B cell (primary cell): ENCODE measurements around the gene TPST1. TPM values are rescaled to one million over a fixed set of nuclear protein-coding genes. Genes with fewer than 3 reads are reported as not detected.

ENCODE experiments used
- ATAC-seq: fragments of 200-7000 bp; cut with Tn5 transposase; one replicate; pipeline ENCODE4 v1.10.0; 2021; ENCODE audit warnings: low read depth, mild to moderate bottlenecking, moderate number of reproducible peaks, moderate library complexity
- CTCF ChIA-PET: fragments of 350-600 bp; sonication (Branson Sonifier 250); formaldehyde crosslinking; loops from one replicate; lab custom pipeline; 2021; ENCODE audit warnings: antibody characterized with exemption, inconsistent platforms; lab: Charles Lee
- POLR2A ChIA-PET: fragments of 350-600 bp; sonication (Branson Sonifier 250); formaldehyde crosslinking; loops from one replicate; lab custom pipeline; 2021; ENCODE audit warnings: antibody characterized with exemption; lab: Charles Lee
- DNase-seq: peaks from one replicate; pipeline ENCODE4 v3.0.0; 2013
- H2AFZ ChIP-seq: 2 replicates; pipeline ENCODE4 v1.6.1; 2012; ENCODE audit warnings: mild to moderate bottlenecking, low read depth, low read length; ENCODE audit not compliant: insufficient read depth, poor library complexity, severe bottlenecking
- H3K27ac ChIP-seq, 2 donors: 1 replicate in 1 of 2; 2 replicates in 1 of 2; pipeline ENCODE4 v1.5.1; 2012 to 2013; ENCODE audit warnings: low read length in 2 of 2, mild to moderate bottlenecking in 2 of 2, moderate library complexity in 1 of 2
- H3K27me3 ChIP-seq, 4 experiments: fragments of 200-600 bp in 1 of 4; sonication (generic) in 1 of 4; replicated peaks in 1 of 4; 1 replicate in 2 of 4; 2 replicates in 2 of 4; pipeline versions ENCODE4 v1.6.1 to v1.7.0; 2013 to 2016; ENCODE audit warnings: low read length in 3 of 4, mild to moderate bottlenecking in 2 of 4, mixed read lengths in 1 of 4, moderate library complexity in 1 of 4; ENCODE audit not compliant: insufficient read depth in 4 of 4, control insufficient read depth in 3 of 4; ENCODE audit errors: control extremely low read depth in 1 of 4
- H3K36me3 ChIP-seq, 2 experiments: replicated peaks in 1 of 2; 1 replicate in 1 of 2; 2 replicates in 1 of 2; pipeline versions ENCODE4 v1.6.1 to v1.7.1; 2013; ENCODE audit warnings: low read length in 1 of 2; ENCODE audit not compliant: insufficient read depth in 2 of 2, control insufficient read depth in 1 of 2; ENCODE audit errors: control extremely low read depth in 1 of 2, extremely low read depth in 1 of 2
- H3K4me1 ChIP-seq, 2 donors: fragments of 200-600 bp in 1 of 2; sonication (generic) in 1 of 2; 1 replicate in 1 of 2; 2 replicates in 1 of 2; pipeline versions ENCODE4 v1.5.1 to v1.6.1; 2013 to 2017; ENCODE audit warnings: low read length in 2 of 2; ENCODE audit not compliant: control insufficient read depth in 2 of 2, insufficient read depth in 2 of 2
- H3K4me2 ChIP-seq: replicated peaks from 2 replicates; pipeline ENCODE3; 2012; ENCODE audit warnings: mild to moderate bottlenecking, low read depth, low read length; ENCODE audit not compliant: poor library complexity, severe bottlenecking
- H3K4me3 ChIP-seq, 5 experiments: fragments of 200-600 bp in 1 of 5; sonication (generic) in 1 of 5; 1 replicate in 3 of 5; 2 replicates in 2 of 5; pipeline versions ENCODE4 v1.5.1 to v1.7.0; 2011 to 2016; ENCODE audit warnings: low read length in 4 of 5, mild to moderate bottlenecking in 4 of 5, low read depth in 2 of 5, control low read depth in 1 of 5, moderate library complexity in 1 of 5; ENCODE audit not compliant: insufficient read depth in 1 of 5; ENCODE audit errors: control extremely low read depth in 1 of 5, extremely low read depth in 1 of 5
- H3K79me2 ChIP-seq: fragments of 200-600 bp; sonication (generic); one replicate; pipeline ENCODE4 v1.6.0; 2016; ENCODE audit warnings: low read length; ENCODE audit not compliant: control insufficient read depth, insufficient read depth
- H3K9ac ChIP-seq: fragments of 200-600 bp; sonication (generic); 2 replicates; pipeline ENCODE4 v1.6.1; 2017; ENCODE audit warnings: mild to moderate bottlenecking, low read length, moderate library complexity
- H3K9me3 ChIP-seq, 3 donors: one replicate each; pipeline versions ENCODE4 v1.6.1 to v1.7.1; 2013; ENCODE audit warnings: low read length in 2 of 3; ENCODE audit not compliant: control insufficient read depth in 2 of 3, insufficient read depth in 1 of 3; ENCODE audit errors: control extremely low read depth in 1 of 3
- H4K20me1 ChIP-seq: 2 replicates; pipeline ENCODE4 v1.6.0; 2012; ENCODE audit warnings: mild to moderate bottlenecking, low read length; ENCODE audit not compliant: insufficient read depth, control insufficient read depth, poor library complexity, severe bottlenecking
- H3K27ac Mint-ChIP-seq: one replicate; pipeline ENCODE4 v1.8.0; 2021; ENCODE audit warnings: mixed read lengths
- H3K27me3 Mint-ChIP-seq: one replicate; pipeline ENCODE4 v1.8.0; 2021; ENCODE audit warnings: mixed read lengths
- H3K4me1 Mint-ChIP-seq: one replicate; pipeline ENCODE4 v1.8.0; 2021; ENCODE audit warnings: mixed read lengths
- H3K4me3 Mint-ChIP-seq: one replicate; pipeline ENCODE4 v1.8.0; 2021; ENCODE audit warnings: mixed read lengths
- H3K9me3 Mint-ChIP-seq: one replicate; pipeline ENCODE4 v1.8.0; 2022; ENCODE audit warnings: mixed read lengths; ENCODE audit not compliant: insufficient read depth
- CTCF ChIP-seq: fragments of 200-600 bp; IDR thresholded peaks from one replicate; pipeline ENCODE4 v1.8.0; 2022; ENCODE audit warnings: antibody characterized with exemption, mild to moderate bottlenecking
- EZH2 ChIP-seq: IDR thresholded peaks from 2 replicates; pipeline ENCODE4 v1.6.1; 2012; ENCODE audit warnings: borderline replicate concordance, low read depth, mild to moderate bottlenecking, moderate library complexity, low read length; ENCODE audit not compliant: insufficient read depth, poor library complexity, severe bottlenecking
- WGBS: methylation state at CpG from one replicate; pipeline ENCODE4 v1.1.5; 2013; ENCODE audit warnings: missing lambda C conversion rate; ENCODE audit not compliant: insufficient coverage; 5-methylcytosine and 5-hydroxymethylcytosine counted together
- intact Hi-C: fragments of 100-400 bp; cut with micrococcal nuclease; formaldehyde crosslinking; loops from one replicate; pipeline ENCODE4 v1.10.0; 2022
- polyA plus RNA-seq: library from polyadenylated mRNA; depleted of rRNA; stranded (reverse); fragments of >200 nt; gene quantifications from 2 replicates; pipeline ENCODE4 v1.2.3, GENCODE V29; 2012
- total RNA-seq, 2 donors: library from RNA; stranded (reverse); fragments of 120-200 nt in 1 of 2; gene quantifications; 1 replicate in 1 of 2; 2 replicates in 1 of 2; pipeline versions ENCODE4 v1.2.3 to v1.2.4, GENCODE V29; 2013 to 2022

The TPST1 gene
- total and polyA plus RNA-seq, 2 donors (not counting 1 experiment from before 2014, with no cell fraction given): 13.0 to 17.0 TPM

- ChIA-PET POLR2A (no interaction called here), CTCF (no interaction called here)
- H3K4me1 Mint-ChIP-seq: no peaks in the 10 kb centered on the region
- Histone ChIP-seq H3K4me1 (no peaks in the 10 kb centered on the region), H3K36me3 (no peaks in the 10 kb centered on the region), H3K9me3 (peaks cover 2 to 29% (median 20%) of the 10 kb centered on the region in 3 donors), H3K4me2 (no peak overlapping the region), H2AFZ (no peak overlapping the region), H3K27me3 (no peaks in the 10 kb centered on the region), H3K27ac (no peak overlapping the region), H3K4me3 (no peak overlapping the region), H3K9ac (no peak overlapping the region), H4K20me1 (no peaks in the 10 kb centered on the region), H3K79me2 (no peaks in the 10 kb centered on the region)
- intact Hi-C loops: no loop called here
- no peak overlapping the region for H3K27ac Mint-ChIP-seq
- no peak for ATAC-seq
- DNase-seq: no peak
- H3K27me3 Mint-ChIP-seq: no peaks in the 10 kb centered on the region
- WGBS: no CpG with 5 or more reads among the region's 1 CpG
- TF ChIP-seq EZH2 (no peak), CTCF (no peak)
- H3K9me3 Mint-ChIP-seq: peaks cover 17% of the 10 kb centered on the region
- no peak overlapping the region for H3K4me3 Mint-ChIP-seq
Measured at GRCh38 chr7:66339141-66339540, 134.0 kb downstream of the TPST1 start.

- DNase-seq: no peak
- peaks cover 4% of the 10 kb centered on the region for H4K20me1 ChIP-seq
- no peak overlapping the region for H3K9ac ChIP-seq
- H3K4me3 ChIP-seq: no peak overlapping the region
- H3K27me3 ChIP-seq: no peaks in the 10 kb centered on the region
- no peak overlapping the region for H3K27ac ChIP-seq
- no peaks in the 10 kb centered on the region for H3K36me3 ChIP-seq
- no peaks in the 10 kb centered on the region for H3K79me2 ChIP-seq
- POLR2A ChIA-PET: no interaction called here
- peaks cover 0 to 13% of the 10 kb centered on the region in 2 donors for H3K4me1 ChIP-seq
- ATAC-seq: no peak
- Mint-ChIP-seq H3K27me3 (no peaks in the 10 kb centered on the region), H3K4me3 (no peak overlapping the region), H3K27ac (no peak overlapping the region), H3K4me1 (peaks cover 12% of the 10 kb centered on the region), H3K9me3 (peaks cover 10% of the 10 kb centered on the region)
- no peak for TF ChIP-seq CTCF
- TF ChIP-seq EZH2: no peak
- WGBS: 90% methylated on average over 1 of the region's 1 CpG
- H3K4me2 ChIP-seq: no peak overlapping the region
- intact Hi-C loops: no loop called here
- CTCF ChIA-PET: no interaction called here
- no peak overlapping the region for H2AFZ ChIP-seq
- H3K9me3 ChIP-seq: peaks cover 0 to 6% (median 4%) of the 10 kb centered on the region in 3 donors
Measured at GRCh38 chr7:66344166-66344565, 139.0 kb downstream of the TPST1 start.
